B cell (primary cell): Measurements from ENCODE around the gene RABGAP1.

Experiments used
- CTCF ChIP-seq: fragments of 200-600 bp; IDR thresholded peaks from one replicate; pipeline ENCODE4 v1.8.0; 2022; ENCODE audit warnings: antibody characterized with exemption, mild to moderate bottlenecking
- EZH2 ChIP-seq: IDR thresholded peaks from 2 replicates; pipeline ENCODE4 v1.6.1; 2012; ENCODE audit warnings: borderline replicate concordance, low read depth, mild to moderate bottlenecking, moderate library complexity, low read length; ENCODE audit not compliant: insufficient read depth, poor library complexity, severe bottlenecking

- TF ChIP-seq CTCF, result no peak
- no peak for TF ChIP-seq EZH2
Observed at GRCh38 chr9:122948313-122948712, 7.5 kb downstream of the RABGAP1 start.
